ENCODE measurements around the gene CLCA1.

The CLCA1 gene

GRCh38 chr1:86468501-86468977 lies at the start of gene CLCA1:
Gene CLCA1 (plus strand): TSS chr1:86468927. CDS start chr1:86468972, 45 bp downstream.
- DNase-seq (ENCODE audit: low read depth, low spot score): no peak

GRCh38 chr1:86419277-86419903 lies 49.3 kb upstream of the CLCA1 start:
- DNase-seq (ENCODE audit: low read depth, low spot score): no peak

DNA sequence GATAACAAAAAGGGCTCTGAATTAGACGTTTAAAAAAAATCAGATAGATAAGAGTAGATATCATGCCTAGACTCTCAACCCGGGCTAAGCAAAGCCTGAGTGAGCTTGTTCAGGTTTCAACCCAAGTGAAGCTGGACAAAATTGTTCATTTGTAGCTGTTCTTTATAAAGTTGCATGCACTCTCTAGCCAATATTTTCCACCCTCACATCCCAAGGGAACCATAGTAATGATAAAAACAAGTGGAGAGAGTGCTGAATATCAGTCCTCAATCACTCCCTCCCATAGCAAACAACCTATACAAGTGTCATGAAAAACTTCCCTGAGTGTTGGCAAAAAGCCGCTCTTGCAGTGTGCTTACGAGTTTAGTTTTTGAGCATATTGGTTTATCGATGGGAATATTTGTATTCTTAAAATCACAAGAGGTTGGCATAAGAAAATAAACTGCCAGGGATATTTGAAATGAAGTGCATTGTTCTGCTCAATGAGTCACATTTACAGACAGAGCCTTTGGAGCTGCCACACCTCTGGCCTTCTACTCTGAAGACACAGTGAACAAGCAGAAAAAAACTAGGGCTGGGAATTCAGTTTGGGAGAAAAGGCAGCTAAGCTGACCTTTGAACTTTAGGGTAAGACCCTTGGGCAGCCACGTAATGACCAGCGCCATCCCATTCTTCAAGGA lies 47.0 kb upstream of the CLCA1 start:
- DNase-seq (ENCODE audit: low read depth, low spot score): no peak

DNA sequence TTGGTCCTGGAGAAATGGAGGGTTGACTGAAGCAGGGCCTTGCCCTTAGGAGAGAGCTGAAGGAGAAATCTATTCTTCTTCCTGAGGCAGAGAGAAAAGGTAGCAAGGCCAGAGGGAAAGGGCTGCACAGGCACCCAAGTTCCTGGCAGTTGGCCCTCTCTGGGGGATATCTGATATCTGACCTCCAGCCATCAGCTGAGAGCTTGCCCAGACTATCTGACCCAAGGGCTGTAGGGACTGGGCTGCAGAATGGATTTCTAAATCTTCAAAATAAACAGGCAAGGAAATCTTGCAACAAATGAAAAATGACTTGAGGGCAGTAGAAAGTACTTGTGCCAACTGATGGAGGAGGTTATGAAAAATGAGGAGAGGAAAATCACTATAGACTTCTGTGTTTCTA lies 45.3 kb upstream of the CLCA1 start:
- no peak for DNase-seq (ENCODE audit: low read depth, low spot score)

- no peak for DNase-seq (ENCODE audit: low read depth, low spot score)
Measured at GRCh38 chr1:86423873-86424272, 44.9 kb upstream of the CLCA1 start, which contains the start of gene CLCA2. Gene CLCA2 (plus strand): TSS chr1:86424171. CDS start chr1:86424248, 77 bp downstream.

DNA sequence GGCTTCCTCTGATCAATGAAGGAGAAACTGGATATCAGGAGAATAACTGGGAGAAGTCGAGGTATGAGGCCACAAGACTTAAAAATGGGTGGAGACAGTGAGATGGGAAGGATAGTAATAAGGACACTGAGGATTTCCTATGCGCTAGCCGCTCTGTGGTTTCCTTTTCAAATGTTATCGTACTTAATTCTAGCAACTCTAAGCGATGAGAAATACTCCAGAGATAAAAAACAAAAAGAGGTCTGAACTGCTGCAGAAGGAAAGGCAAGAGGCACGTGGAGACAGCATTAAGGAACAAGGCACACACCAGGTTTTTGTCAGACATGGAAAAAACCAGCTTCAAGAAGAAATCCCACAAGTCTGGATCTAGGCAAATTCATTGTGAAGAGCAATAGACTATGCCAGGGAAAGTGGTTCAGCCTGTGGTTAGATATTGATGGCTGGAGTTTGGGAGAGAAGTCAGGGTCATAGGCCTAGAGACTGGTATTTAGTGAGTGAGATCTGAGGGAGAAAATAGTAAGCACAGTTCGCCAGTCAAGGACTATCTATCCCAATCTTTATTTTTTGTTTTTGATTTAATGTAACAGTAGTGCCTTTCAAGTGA lies 39.5 kb upstream of the CLCA1 start:
- DNase-seq (ENCODE audit: low read depth, low spot score): no peak

GRCh38 chr1:86429835-86430234 lies 38.9 kb upstream of the CLCA1 start:
- DNase-seq (ENCODE audit: low read depth, low spot score): no peak

DNA sequence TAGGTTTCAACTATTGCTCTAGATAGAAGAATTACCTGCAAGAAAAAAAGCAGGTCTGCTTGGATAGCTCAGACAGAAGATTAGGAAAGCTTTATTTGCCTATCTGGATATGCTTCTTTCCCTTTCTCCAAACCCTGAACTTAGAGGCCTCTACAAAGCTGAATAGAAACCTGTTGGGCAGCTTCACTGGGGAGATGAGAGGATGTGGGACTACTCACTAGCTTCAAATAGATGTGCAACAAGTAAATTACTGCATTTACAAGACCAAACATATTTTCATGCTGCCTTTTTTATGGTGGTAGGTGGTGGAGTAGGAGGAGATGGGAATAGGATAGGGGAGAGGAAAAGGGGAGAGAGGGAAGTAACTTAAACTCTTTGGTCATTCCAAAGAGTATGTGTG lies 38.4 kb upstream of the CLCA1 start:
- DNase-seq (ENCODE audit: low read depth, low spot score): no peak

GRCh38 chr1:86434059-86434458 lies 34.7 kb upstream of the CLCA1 start:
- no peak for DNase-seq (ENCODE audit: low read depth, low spot score)

GRCh38 chr1:86435327-86435726 lies 33.4 kb upstream of the CLCA1 start:
- DNase-seq (ENCODE audit: low read depth, low spot score): no peak

DNA sequence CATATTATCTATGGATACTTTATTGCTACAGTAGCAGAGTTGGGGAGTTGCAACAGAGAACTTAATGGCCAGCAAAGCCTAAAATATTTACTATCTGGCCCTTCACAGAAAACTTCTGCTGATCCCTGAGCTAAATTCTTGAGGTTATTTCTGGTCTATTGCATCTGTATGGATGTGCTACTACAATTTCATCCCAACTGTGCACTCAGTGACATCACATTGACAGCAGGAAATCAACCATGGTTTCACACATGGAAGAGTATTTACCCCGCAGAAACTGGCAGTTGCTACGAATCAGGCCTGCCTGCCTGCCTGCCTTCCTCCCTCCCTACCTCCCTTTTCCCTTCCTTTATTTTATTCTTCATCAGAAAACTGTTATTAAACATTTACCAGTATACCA lies 32.7 kb upstream of the CLCA1 start:
- DNase-seq (ENCODE audit: low read depth, low spot score): no peak

DNA sequence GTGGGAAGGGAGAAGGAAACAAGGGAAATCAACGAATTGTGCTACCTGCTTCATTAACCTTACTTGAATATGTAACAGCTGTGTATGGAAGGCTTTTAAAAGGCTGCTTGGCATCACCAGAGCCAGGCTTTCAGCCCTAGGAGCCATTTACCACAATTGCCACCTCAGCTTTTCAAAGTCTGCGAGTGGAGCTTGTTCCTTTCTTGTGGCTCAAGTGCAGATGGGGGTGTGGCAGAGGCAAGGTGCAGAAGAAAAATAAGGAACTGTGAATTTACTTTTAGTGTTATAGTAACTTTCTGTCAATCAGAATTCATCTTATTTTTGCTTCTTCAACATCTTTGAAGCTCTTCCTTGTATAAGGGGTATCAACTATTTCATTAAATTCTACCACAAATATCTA lies 27.1 kb upstream of the CLCA1 start:
- no peak for DNase-seq (ENCODE audit: low read depth, low spot score)

DNA sequence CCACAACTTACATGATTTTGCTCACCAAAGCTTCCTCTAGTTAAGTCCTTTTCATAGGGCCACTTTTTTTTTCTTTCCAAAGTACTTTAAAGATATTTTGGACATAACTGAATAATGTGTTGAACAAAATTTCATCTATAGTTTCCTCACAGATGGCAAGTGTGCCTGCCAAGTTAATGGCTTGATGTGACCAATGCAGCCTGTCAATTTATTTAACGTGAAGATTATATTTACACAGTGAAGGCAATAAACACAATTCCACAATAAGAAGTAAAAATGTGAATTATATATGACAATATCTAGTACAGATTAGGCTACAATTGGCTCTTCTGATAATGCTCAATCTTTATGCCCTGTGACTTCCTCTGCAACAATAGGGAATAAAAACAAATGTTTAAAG lies 26.7 kb upstream of the CLCA1 start:
- DNase-seq (ENCODE audit: low read depth, low spot score): no peak

- DNase-seq (ENCODE audit: low read depth, low spot score): no peak
Measured at GRCh38 chr1:86445919-86446318, 22.8 kb upstream of the CLCA1 start.

GRCh38 chr1:86447198-86447790 lies 21.4 kb upstream of the CLCA1 start:
- no peak for DNase-seq (ENCODE audit: low read depth, low spot score)

GRCh38 chr1:86448670-86449069 lies 20.1 kb upstream of the CLCA1 start:
- no peak for DNase-seq (ENCODE audit: low read depth, low spot score)

DNA sequence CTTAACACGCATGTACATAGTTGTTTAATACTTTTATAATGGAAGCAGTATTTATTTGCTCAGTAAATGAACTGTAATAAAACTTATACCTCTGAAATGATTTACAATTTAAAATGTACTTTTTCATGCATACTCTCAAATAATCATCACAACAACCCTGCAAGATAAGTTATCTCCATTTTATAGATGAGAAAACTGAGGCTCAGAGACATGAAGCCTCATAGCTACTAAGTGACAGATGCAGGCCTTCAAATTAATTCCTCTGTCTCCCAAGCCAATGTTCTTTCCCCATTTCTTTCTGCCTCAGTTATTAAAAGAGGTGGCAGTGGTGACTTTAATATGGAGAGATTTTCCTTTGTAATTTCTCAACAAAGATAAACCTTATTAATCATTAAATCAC lies 19.6 kb upstream of the CLCA1 start:
- no peak for DNase-seq (ENCODE audit: low read depth, low spot score)

GRCh38 chr1:86450847-86451246 lies 17.9 kb upstream of the CLCA1 start:
- no peak for DNase-seq (ENCODE audit: low read depth, low spot score)

DNA sequence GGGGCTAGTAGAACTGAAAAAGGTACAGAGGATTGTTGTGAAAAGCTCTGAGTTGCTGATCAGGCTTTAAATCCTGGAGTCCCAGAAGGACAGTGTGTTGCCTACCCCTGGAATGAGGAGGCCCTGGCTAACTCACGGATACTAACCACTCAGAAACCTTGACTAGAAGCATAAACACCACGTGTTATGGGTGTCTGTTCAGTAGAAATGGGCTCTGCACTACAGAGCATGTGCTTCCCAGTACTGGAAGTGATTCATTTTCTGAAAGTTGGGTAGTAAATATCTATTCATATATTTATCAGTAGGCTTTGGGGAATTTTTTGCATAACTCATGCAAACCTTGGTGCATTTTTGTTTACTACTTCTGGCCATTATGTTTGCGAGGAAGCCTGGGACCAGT lies 15.1 kb upstream of the CLCA1 start:
- DNase-seq (ENCODE audit: low read depth, low spot score): no peak

- DNase-seq (ENCODE audit: low read depth, low spot score): no peak
Measured at GRCh38 chr1:86455073-86455472, 13.7 kb upstream of the CLCA1 start.

DNA sequence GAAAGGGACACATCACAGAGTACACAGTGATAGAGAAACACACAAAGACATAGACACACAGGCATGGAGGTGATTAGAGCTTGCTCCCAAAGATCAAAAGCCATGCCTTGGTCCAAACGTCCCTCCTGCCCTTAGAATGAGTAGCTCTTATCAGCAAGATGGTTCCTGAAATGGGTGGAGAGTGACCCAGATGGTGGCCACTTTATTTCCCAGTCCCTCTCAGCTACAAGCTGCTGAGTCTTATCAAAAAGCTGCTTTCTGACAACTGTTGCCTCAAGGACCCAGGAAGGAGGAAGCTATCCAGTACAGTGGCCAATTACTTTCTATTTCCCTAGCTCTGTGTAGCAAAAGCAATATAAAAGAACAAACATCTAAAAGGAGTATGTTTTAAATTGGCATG lies 7.7 kb upstream of the CLCA1 start:
- no peak for DNase-seq (ENCODE audit: low read depth, low spot score)

GRCh38 chr1:86461482-86461881 lies 7.2 kb upstream of the CLCA1 start:
- DNase-seq (ENCODE audit: low read depth, low spot score): no peak

DNA sequence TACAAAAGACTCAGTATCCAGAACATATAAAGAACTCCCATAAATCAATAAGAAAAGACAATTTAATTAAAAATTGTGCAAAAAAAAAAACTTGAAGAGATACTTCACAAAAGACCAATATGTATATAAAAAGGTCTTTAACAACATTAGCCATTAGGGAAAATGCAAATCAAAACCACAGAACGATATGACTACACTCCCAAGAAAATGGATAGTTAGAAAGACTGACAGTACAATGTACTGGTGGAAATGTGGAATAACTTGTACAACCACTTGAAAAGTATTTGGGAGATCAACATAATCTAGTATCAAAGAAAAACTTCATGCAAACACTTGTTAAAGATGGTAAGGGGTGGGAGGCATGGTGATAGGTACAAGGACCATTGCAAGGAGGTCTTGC lies 3.9 kb upstream of the CLCA1 start:
- DNase-seq (ENCODE audit: low read depth, low spot score): no peak
